ENCODE data around the gene PARD3B.

DNA sequence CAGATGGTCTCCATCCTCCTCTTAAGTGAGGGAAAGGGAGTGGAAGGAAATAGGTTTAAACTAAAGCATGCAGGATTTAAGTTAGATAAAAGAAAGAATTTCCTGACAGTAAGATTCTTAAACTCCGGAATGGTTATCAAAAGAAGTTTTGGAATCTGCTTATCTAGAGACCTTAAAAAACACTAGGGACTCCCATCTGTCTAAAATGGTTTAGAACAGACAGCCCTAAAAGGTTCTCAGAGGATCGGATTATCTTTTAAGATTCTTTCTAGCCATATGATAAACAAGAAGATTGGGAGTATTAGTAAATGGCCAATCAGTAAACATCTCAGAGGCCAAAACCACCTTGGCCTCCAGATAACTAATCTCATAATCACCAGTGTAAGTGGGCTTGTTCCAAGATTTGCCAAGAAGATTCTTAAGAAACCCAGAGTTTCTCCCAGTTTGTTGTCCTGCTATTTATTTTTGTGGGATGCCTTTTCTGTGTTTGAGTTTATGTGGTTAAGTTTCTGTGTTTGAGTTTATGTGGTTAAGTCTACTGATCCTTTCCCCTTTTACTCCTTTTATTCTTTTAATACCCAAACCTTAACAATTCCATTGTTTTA is 822.2 kb downstream of the PARD3B start:
- TF ChIP-seq POLR2A (IDR thresholded peaks at IDR 0.05) (no peak), POLR2AphosphoS5 (IDR thresholded peaks at IDR 0.05) (no peak)
- TF ChIP-seq, protein P1, sequence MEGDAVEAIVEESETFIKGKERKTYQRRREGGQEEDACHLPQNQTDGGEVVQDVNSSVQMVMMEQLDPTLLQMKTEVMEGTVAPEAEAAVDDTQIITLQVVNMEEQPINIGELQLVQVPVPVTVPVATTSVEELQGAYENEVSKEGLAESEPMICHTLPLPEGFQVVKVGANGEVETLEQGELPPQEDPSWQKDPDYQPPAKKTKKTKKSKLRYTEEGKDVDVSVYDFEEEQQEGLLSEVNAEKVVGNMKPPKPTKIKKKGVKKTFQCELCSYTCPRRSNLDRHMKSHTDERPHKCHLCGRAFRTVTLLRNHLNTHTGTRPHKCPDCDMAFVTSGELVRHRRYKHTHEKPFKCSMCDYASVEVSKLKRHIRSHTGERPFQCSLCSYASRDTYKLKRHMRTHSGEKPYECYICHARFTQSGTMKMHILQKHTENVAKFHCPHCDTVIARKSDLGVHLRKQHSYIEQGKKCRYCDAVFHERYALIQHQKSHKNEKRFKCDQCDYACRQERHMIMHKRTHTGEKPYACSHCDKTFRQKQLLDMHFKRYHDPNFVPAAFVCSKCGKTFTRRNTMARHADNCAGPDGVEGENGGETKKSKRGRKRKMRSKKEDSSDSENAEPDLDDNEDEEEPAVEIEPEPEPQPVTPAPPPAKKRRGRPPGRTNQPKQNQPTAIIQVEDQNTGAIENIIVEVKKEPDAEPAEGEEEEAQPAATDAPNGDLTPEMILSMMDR (IDR thresholded peaks at IDR 0.05): no peak

Data from sigmoid colon (tissue), 4 donors.